Umbilical cord (tissue), 2 donors: ENCODE results near the gene DNAJB5. TPM values are rescaled to one million over a fixed set of nuclear protein-coding genes. Genes with fewer than 3 reads are reported as not detected.
"Not testable (repeated sequence)": the region's sequence is repeated elsewhere in the genome, so short reads cannot be mapped to it uniquely, and the experiment has no call there.

ENCODE experiments used
- DNase-seq: peaks from one replicate; pipeline ENCODE4 v3.0.0-alpha.2; 2015; ENCODE audit warnings: low spot score
- total RNA-seq: library from RNA; depleted of rRNA; stranded (reverse); fragments of >200 nt; gene quantifications from one replicate; pipeline ENCODE4 v1.2.3, GENCODE V29; 2014; ENCODE audit warnings: low replicate concordance; ENCODE audit not compliant: insufficient read depth

DNAJB5 gene
- total RNA-seq, 1 donor from 2014 or later, result 28.6 TPM

GRCh38 chr9:34999576-34999975, 10.0 kb downstream of the DNAJB5 start:
- no peak for DNase-seq

GRCh38 chr9:35000535-35001284, 11.2 kb downstream of the DNAJB5 start:
- no peak for DNase-seq

GRCh38 chr9:35001285-35001677, 11.7 kb downstream of the DNAJB5 start:
- DNase-seq, result no peak

GRCh38 chr9:35001803-35002502, 12.4 kb downstream of the DNAJB5 start:
- DNase-seq, result no peak

- DNase-seq, result no peak
Observed at GRCh38 chr9:35002623-35003022, 13.1 kb downstream of the DNAJB5 start.

- not testable (repeated sequence) for DNase-seq
Observed at GRCh38 chr9:35004299-35004698, 14.8 kb downstream of the DNAJB5 start.

GRCh38 chr9:35010351-35010958, 20.9 kb downstream of the DNAJB5 start:
- no peak for DNase-seq

- no peak for DNase-seq
Observed at GRCh38 chr9:35014517-35014916, 25.0 kb downstream of the DNAJB5 start.

- peak; percentile 16 for DNase-seq
Observed at GRCh38 chr9:35023443-35023842, 33.9 kb downstream of the DNAJB5 start.

- DNase-seq, result no peak
Observed at GRCh38 chr9:35026671-35027070, 37.1 kb downstream of the DNAJB5 start.

- no peak for DNase-seq
Observed at GRCh38 chr9:35027374-35027773, 37.8 kb downstream of the DNAJB5 start.

- no peak for DNase-seq
Observed at GRCh38 chr9:35027860-35028259, 38.3 kb downstream of the DNAJB5 start.

- no peak for DNase-seq
Observed at GRCh38 chr9:35028341-35028740, 38.8 kb downstream of the DNAJB5 start.

GRCh38 chr9:35029241-35029640, 39.7 kb downstream of the DNAJB5 start:
- DNase-seq, result no peak

GRCh38 chr9:35029852-35030251, 40.3 kb downstream of the DNAJB5 start:
- no peak for DNase-seq

- no peak for DNase-seq
Observed at GRCh38 chr9:35033101-35033500, 43.6 kb downstream of the DNAJB5 start.

GRCh38 chr9:35035851-35036701, 46.5 kb downstream of the DNAJB5 start:
- DNase-seq, result peak; percentile 85

GRCh38 chr9:35042081-35042604, 52.6 kb downstream of the DNAJB5 start:
- no peak for DNase-seq

- no peak for DNase-seq
Observed at GRCh38 chr9:35042891-35043545, 53.5 kb downstream of the DNAJB5 start.

GRCh38 chr9:35044071-35044470, 54.5 kb downstream of the DNAJB5 start:
- no peak for DNase-seq
